ENCODE results near the gene TNIK. TPM values are rescaled to one million over a fixed set of nuclear protein-coding genes. Genes with fewer than 3 reads are reported as not detected.

Gene TNIK
- total and polyA plus RNA-seq, 2 of the 13 experiments (the other 11 are each of a cell fraction or from before 2014, with no cell fraction given): 0.15 to 0.22 TPM

GRCh38 chr3:171044835-171045793 is 415.1 kb downstream of the TNIK start (continued):
- TF ChIP-seq STAT5B (CRISPR knock-in tag; IDR thresholded peaks at IDR 0.05) (peak; percentile 68; the same call in 1 of the 2 replicates), ZNF430 (CRISPR knock-in tag; IDR thresholded peaks at IDR 0.05) (peak; percentile 68; the same call in 1 of the 2 replicates), ZFP36 (IDR thresholded peaks at IDR 0.05; ENCODE audit: borderline replicate concordance, low read depth, low read length, partially characterized antibody) (no peak), ZNF777 (CRISPR knock-in tag; IDR thresholded peaks at IDR 0.05) (no peak), ZKSCAN8 (CRISPR knock-in tag; IDR thresholded peaks at IDR 0.05; ENCODE audit: borderline replicate concordance) (peak; percentile 87), MED8 (CRISPR knock-in tag; IDR thresholded peaks at IDR 0.05; ENCODE audit: insufficient replicate concordance) (peak; percentile 95), ZNF513 (CRISPR knock-in tag; conservative IDR thresholded peaks at IDR 0.05) (no peak), HOXA3 (CRISPR knock-in tag; IDR thresholded peaks at IDR 0.05) (peak; percentile 79; the same call in 1 of the 2 replicates), MLXIP (CRISPR knock-in tag; IDR thresholded peaks at IDR 0.05; ENCODE audit: borderline replicate concordance) (no peak; the same call in 1 of the 2 replicates), ZNF772 (CRISPR knock-in tag; IDR thresholded peaks at IDR 0.05) (peak; percentile 87; the same call in 1 of the 2 replicates), HBP1 (CRISPR knock-in tag; IDR thresholded peaks at IDR 0.05; ENCODE audit: low read depth) (no peak), ZNF460 (CRISPR knock-in tag; IDR thresholded peaks at IDR 0.05; ENCODE audit: borderline replicate concordance) (peak; percentile 49; the same call in 1 of the 2 replicates), ZNF605 (CRISPR knock-in tag; IDR thresholded peaks at IDR 0.05) (peak; percentile 88), ZFP37 (CRISPR knock-in tag; IDR thresholded peaks at IDR 0.05; ENCODE audit: borderline replicate concordance) (peak; percentile 90; the same call in 1 of the 2 replicates), ZNF512B (CRISPR knock-in tag; IDR thresholded peaks at IDR 0.05; ENCODE audit: borderline replicate concordance) (0 out of 2 replicates have a peak, but pooled peaks have one; percentile 62)

Measured in HepG2 (cell line).